ENCODE results near the gene CASK. TPM values are rescaled to one million over a fixed set of nuclear protein-coding genes. Genes with fewer than 3 reads are reported as not detected.

The CASK gene
- total RNA-seq, 1 experiment from 2014 or later: 23.7 TPM

GRCh38 chrX:41474726-41475100 lies 448.6 kb downstream of the CASK start:
- no peak for DNase-seq (ENCODE audit: low read depth)

GRCh38 chrX:41473936-41474725 lies 449.2 kb downstream of the CASK start:
- no peak for DNase-seq (ENCODE audit: low read depth)

- DNase-seq (ENCODE audit: low read depth): no peak
These were observed 451.0 kb downstream of the CASK start for GRCh38 chrX:41472231-41472815.

GRCh38 chrX:41471786-41472185 lies 451.6 kb downstream of the CASK start:
- no peak for DNase-seq (ENCODE audit: low read depth)

DNA sequence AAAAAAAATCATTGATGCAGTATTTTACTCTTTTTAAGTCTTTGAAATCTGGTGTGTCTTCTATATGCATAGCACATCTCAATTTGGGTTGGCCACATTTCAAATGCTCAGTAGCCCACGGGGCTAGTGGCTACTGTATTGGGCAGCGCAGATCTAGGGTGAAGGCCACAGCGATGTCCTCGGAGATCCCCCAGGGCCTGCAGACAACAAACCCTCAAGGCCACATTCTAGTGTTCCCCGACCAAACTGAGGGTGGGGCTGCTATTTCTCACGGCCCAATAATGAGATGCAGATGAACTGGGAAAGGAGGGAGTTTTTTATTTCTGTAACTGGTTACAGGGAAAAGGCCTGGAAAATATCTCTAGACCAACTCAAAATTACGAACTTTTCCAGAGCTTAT lies 452.6 kb downstream of the CASK start:
- no peak for DNase-seq (ENCODE audit: low read depth)

DNA sequence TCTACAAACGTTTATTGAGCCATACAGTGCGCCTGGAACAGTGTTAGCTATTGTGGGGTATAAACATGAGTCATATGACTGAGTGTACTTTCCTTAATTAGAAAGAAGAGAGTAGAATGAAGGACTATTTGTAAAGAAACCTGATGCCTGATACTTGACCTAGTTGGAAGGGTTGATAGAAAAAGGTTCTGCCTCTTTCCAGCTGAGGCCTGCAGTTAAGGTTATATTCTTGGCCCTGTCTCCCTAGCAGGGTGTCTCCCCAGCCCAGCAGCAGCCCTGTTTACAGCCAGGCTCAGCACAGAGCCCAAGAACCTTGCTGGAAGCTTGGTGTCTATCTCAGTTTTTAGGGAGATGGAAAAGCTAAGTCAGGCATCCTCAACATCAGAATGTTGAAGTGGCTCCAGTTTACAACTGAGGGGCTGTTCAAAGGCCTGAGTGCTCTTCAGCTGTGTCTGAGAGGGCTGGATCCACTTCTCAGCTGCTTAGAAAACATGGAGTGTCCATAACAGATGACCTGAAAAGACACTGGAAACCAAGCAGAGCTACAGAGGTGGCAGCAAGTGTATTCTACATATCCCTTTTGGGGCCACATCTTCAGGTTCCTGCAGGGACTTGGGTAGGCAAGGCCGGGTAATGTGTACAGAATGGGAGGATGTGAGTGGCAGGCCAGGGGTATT lies 454.6 kb downstream of the CASK start:
- DNase-seq (ENCODE audit: low read depth): no peak

Other genes with a start within 250 kb of the CASK start
- not detected in 2 replicates for gene GPR34, start 234.6 kb downstream of the CASK start, total RNA-seq (2014; rRNA removed)
- not detected in 2 replicates for gene GPR82, start 199.4 kb downstream of the CASK start, total RNA-seq (2014; rRNA removed)